ENCODE results near the gene MMP25. TPM values are rescaled to one million over a fixed set of nuclear protein-coding genes. Genes with fewer than 3 reads are reported as not detected.

MMP25 gene
- total and polyA plus RNA-seq, 11 donors = 0.32 to 3.0 (median 0.93) TPM

- Histone ChIP-seq H3K4me1 (peaks cover 0 to 28% (median 4%) of the 10 kb centered on the region in 12 donors), H3K9me3 (no peaks in the 10 kb centered on the region), H3K27me3 (peaks cover 0 to 51% (median 20%) of the 10 kb centered on the region in 9 donors), H3K36me3 (peaks cover 0 to 2% (median 0%) of the 10 kb centered on the region in 9 donors), H3K27ac (peak overlapping the region in 1 of 12 donors; percentile 67), H3K4me3 (peak overlapping the region in 10 of 12 donors; percentile 15 to 53 (median 28))
- peak; percentile 99 for ATAC-seq
- intact Hi-C loops (cut with DNase I) = loop anchor here in 1 of 10 donors (1.0 kb wide), 1 partner anchor 17 kb away; the partner anchor contains the start of gene TNFRSF12A
- WGBS, 4 donors = 8 to 11% (median 9%) methylated on average over 40 to 58 of the region's 58 CpGs
- peak; percentile 95 to 99 (median 97) for DNase-seq
- TF ChIP-seq POLR2A (IDR thresholded peaks at IDR 0.05) (peak in 1 of 2 donors; percentile 40), CTCF (IDR thresholded peaks at IDR 0.05) (peak; percentile 7 to 69 (median 55))
These were observed 42.6 kb upstream of the MMP25 start for GRCh38 chr16:3003582-3004270.

- H3K27me3 ChIP-seq = peaks cover 0 to 57% (median 23%) of the 10 kb centered on the region in 9 donors
- intact Hi-C loops (cut with DNase I) = loop anchor here in 1 of 10 donors (1.0 kb wide), 1 partner anchor 16 kb away; the partner anchor contains the start of gene TNFRSF12A
- peaks cover 0 to 2% (median 0%) of the 10 kb centered on the region in 9 donors for H3K36me3 ChIP-seq
- TF ChIP-seq POLR2A (IDR thresholded peaks at IDR 0.05) (no peak), CTCF (IDR thresholded peaks at IDR 0.05) (no peak)
- H3K9me3 ChIP-seq = no peaks in the 10 kb centered on the region
- peak overlapping the region in 6 of 12 donors; percentile 25 to 53 (median 40) for H3K4me3 ChIP-seq
- H3K27ac ChIP-seq = peak overlapping the region in 1 of 12 donors; percentile 67
- no peak for ATAC-seq
- WGBS, 4 donors = 0 to 2% (median 1%) methylated on average over 17 to 64 of the region's 67 CpGs
- no peak for DNase-seq
- peaks cover 0 to 30% (median 4%) of the 10 kb centered on the region in 12 donors for H3K4me1 ChIP-seq
These were observed 42.0 kb upstream of the MMP25 start for GRCh38 chr16:3004319-3004718.

- H3K27ac ChIP-seq = peak overlapping the region in 9 of 12 donors; percentile 18 to 80 (median 65)
- ATAC-seq = no peak
- peak overlapping the region in 11 of 12 donors; percentile 15 to 56 (median 50) for H3K4me3 ChIP-seq
- H3K4me1 ChIP-seq = peaks cover 0 to 30% (median 4%) of the 10 kb centered on the region in 12 donors
- no peak for DNase-seq
- H3K9me3 ChIP-seq = no peaks in the 10 kb centered on the region
- intact Hi-C loops (cut with DNase I) = loop anchor here in 1 of 10 donors (1.0 kb wide), 1 partner anchor 15 kb away; the partner anchor contains the start of gene TNFRSF12A
- WGBS, 4 donors = 5 to 8% (median 6%) methylated on average over 19 to 25 of the region's 25 CpGs
- H3K27me3 ChIP-seq = peaks cover 0 to 62% (median 29%) of the 10 kb centered on the region in 9 donors
- no peak for TF ChIP-seq CTCF (IDR thresholded peaks at IDR 0.05)
- TF ChIP-seq POLR2A (IDR thresholded peaks at IDR 0.05) = no peak
- peaks cover 0 to 2% (median 0%) of the 10 kb centered on the region in 9 donors for H3K36me3 ChIP-seq
These were observed 41.5 kb upstream of the MMP25 start for GRCh38 chr16:3004781-3005284.
